Kidney tubule cell (primary cell): ENCODE data around the gene EMSY.

Source experiments
- DNase-seq: peaks from one replicate; pipeline ENCODE4 v3.0.0-alpha.2; 2018; ENCODE audit warnings: low spot score

EMSY gene

GRCh38 chr11:76456571-76456970, 11.8 kb downstream of the EMSY start:
- no peak for DNase-seq

- DNase-seq, result no peak
These were observed 14.5 kb downstream of the EMSY start for GRCh38 chr11:76459299-76459698.

- no peak for DNase-seq
These were observed 15.0 kb downstream of the EMSY start for GRCh38 chr11:76459846-76460245.

- DNase-seq, result no peak
These were observed 17.5 kb downstream of the EMSY start for GRCh38 chr11:76462317-76462716.

GRCh38 chr11:76465701-76466100, 20.9 kb downstream of the EMSY start:
- no peak for DNase-seq

- DNase-seq, result no peak
These were observed 21.8 kb downstream of the EMSY start for GRCh38 chr11:76466666-76467065.

GRCh38 chr11:76469141-76469540, 24.3 kb downstream of the EMSY start:
- no peak for DNase-seq

- DNase-seq, result no peak
These were observed 26.6 kb downstream of the EMSY start for GRCh38 chr11:76471382-76471781.

GRCh38 chr11:76480241-76480640, 35.4 kb downstream of the EMSY start:
- DNase-seq, result no peak

- no peak for DNase-seq
These were observed 46.8 kb downstream of the EMSY start for GRCh38 chr11:76491644-76492043.

- DNase-seq, result no peak
These were observed 48.2 kb downstream of the EMSY start for GRCh38 chr11:76493040-76493439.

GRCh38 chr11:76493626-76494539, 49.1 kb downstream of the EMSY start:
- no peak for DNase-seq

- DNase-seq, result no peak
These were observed 50.2 kb downstream of the EMSY start for GRCh38 chr11:76495019-76495418.

- no peak for DNase-seq
These were observed 51.4 kb downstream of the EMSY start for GRCh38 chr11:76496174-76496573.

- no peak for DNase-seq
These were observed 56.8 kb downstream of the EMSY start for GRCh38 chr11:76501526-76502202.

- no peak for DNase-seq
These were observed 62.0 kb downstream of the EMSY start for GRCh38 chr11:76506833-76507232.

GRCh38 chr11:76510060-76511047, 65.5 kb downstream of the EMSY start:
- peak; percentile 75 for DNase-seq

GRCh38 chr11:76512851-76513653, 68.2 kb downstream of the EMSY start:
- peak; percentile 33 for DNase-seq

GRCh38 chr11:76513654-76514034, 68.8 kb downstream of the EMSY start:
- no peak for DNase-seq

GRCh38 chr11:76515494-76515893, 70.7 kb downstream of the EMSY start:
- no peak for DNase-seq

- DNase-seq, result no peak
These were observed 78.3 kb downstream of the EMSY start for GRCh38 chr11:76523147-76523546.
